H1 (cell line): ENCODE results near the gene PLA2G4F. TPM values are rescaled to one million over a fixed set of nuclear protein-coding genes. Genes with fewer than 3 reads are reported as not detected.

Experiments
- CBX8 ChIP-seq: fragments of 300-800, 300-1000 bp; sonication (generic); IDR thresholded peaks from 2 replicates; pipeline ENCODE4 v1.7.1; 2016; ENCODE audit warnings: low read depth, low read length, borderline replicate concordance
- POLR2A ChIP-seq, 2 experiments: IDR thresholded peaks; 1 replicate in 1 of 2; 2 replicates in 1 of 2; pipeline ENCODE4 v1.6.1; 2011; ENCODE audit warnings: low read depth in 2 of 2, low read length in 2 of 2, mild to moderate bottlenecking in 2 of 2; ENCODE audit errors: control extremely low read depth in 1 of 2
- polyA plus RNA-seq, 7 experiments: library from polyadenylated mRNA; depleted of rRNA in 3 of 7; stranded (reverse) in 5 of 7; unstranded in 2 of 7; fragments of >200 nt in 5 of 7; fragments of 200-250 nt in 2 of 7; gene quantifications; 1 replicate in 5 of 7; 2 replicates in 1 of 7; 4 replicates in 1 of 7; pipeline versions ENCODE4 v1.2.1 to v1.2.3, GENCODE V29; 2011 to 2013; ENCODE audit warnings: missing spikeins in 2 of 7, mixed read lengths in 2 of 7
- total RNA-seq: library from RNA; stranded (reverse); fragmentation: NEBNext Ultra II Directional; extraction: Animal tissue kit (Norgen Biotek cat#: 25700); gene quantifications from 2 replicates; pipeline ENCODE4 v1.2.1, GENCODE V29; 2021

The PLA2G4F gene
- total and polyA plus RNA-seq, 2 of the 8 experiments (the other 6 are each of a cell fraction or from before 2014, with no cell fraction given): not detected

DNA sequence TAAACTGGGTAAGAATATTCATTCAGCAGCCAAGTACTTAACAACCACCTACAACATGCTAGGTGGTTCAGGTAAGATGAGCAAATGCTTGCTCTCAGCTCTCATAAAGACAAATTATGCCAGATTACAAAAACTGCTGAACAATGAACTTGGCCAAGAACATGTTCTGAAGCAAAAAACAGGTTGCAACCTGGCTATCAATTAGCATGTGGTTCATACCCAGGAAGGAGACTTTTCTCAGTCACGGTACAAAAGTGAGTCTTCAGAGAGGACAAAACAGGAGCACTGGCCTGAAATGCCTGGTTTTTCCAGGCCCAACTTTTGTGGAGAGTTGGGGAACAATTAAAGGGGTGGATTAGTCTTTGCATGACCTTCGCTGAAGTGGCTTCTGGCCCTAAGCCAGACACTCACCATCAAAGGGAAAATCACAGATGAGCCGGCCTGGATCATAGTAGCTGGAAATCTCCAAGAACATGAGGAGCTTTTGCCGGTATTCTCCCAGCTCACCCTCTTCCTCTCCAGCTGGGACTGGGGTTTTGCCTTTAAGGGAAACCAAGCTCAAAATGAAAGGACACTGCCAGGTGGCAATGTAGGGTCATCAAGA lies 7.6 kb upstream of the PLA2G4F start (continued):
- TF ChIP-seq CBX8: no peak
- no peak for TF ChIP-seq POLR2A (IDR thresholded peaks at IDR 0.05; ENCODE audit: control extremely low read depth in 1 of 2, low read depth in 2 of 2, low read length in 2 of 2)
- TF ChIP-seq, all 59 proteins: peak for 0
